Measurements from ENCODE around the gene ATXN7L1. TPM values are rescaled to one million over a fixed set of nuclear protein-coding genes. Genes with fewer than 3 reads are reported as not detected.
"Not testable (repeated sequence)": the region's sequence is repeated elsewhere in the genome, so short reads cannot be mapped to it uniquely, and the experiment has no call there.

Gene ATXN7L1
- total RNA-seq, 1 donor from 2014 or later = 7.6 TPM

DNA sequence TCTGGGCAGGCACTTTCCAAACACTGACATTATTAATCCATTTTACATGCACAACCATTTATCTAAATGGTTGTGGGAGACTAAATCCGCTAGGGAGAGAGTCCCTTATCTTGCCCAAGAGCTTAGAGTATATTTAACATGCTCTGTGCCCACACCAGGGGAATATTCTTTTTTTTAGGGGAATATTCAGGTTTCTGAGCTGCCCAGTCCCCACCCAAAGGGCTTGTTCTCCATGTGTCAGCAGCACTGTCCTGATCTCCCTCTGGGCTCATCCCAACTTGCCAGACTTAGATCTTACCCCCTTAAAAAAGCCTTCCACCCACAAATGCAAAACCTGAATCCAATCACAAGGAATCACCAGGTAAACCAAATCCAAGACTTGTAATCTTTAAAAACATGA lies 132.1 kb downstream of the ATXN7L1 start:
- DNase-seq (ENCODE audit: low read depth) = no peak

DNA sequence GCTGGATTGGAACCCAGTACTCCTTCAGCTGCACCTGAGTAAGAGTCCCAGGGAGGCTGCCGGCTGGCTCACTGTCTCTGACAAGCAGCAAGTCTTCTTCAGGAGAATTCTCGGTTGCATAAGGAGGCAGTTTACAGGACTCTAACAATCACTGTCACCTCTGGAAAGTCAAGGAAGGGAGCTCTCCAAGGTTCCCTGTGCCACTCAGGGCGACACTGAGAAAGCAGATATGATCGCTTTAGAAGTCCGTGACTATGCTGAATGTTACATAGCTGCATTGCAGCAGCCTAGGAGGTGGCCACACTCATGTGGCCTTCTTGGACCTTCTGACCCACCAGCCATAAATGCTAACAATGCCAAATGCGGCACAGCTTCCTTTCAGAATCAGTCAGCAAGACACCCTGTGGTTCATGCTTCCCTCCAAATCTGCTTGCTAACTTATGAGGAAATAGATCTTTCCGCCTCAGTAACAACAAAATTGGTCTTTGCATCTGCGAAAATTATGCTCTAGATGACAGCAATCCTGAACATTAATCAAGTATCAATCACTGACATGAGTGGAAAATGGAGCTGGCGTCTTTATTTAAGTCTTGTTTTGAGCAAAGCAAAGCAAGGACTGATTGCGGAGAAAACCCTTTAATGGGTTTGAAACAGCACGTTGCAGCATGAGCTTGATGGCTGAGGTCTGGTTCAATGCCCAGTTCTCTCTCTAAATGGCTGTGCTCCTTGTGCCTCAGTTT lies 132.9 kb downstream of the ATXN7L1 start:
- no peak for DNase-seq (ENCODE audit: low read depth)

DNA sequence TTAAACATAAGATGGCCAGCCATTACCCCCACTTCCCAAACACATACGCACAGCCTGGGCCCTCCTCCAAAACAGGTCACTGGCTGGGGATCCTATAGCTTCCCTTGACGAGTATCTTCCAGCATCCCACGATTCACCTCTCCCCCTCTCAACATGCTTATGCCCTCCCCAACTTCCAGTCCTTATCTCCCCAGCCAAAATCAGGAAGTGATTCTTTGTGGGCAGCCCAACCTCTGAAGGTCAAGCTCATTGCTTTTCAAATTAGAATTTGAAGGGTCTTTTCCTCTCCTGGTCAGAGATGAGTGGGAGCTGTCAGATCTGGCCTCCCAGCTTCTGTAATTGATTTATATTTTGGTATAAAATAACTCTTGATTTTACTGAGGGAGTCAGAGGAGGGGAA lies 133.6 kb downstream of the ATXN7L1 start:
- no peak for DNase-seq (ENCODE audit: low read depth)

GRCh38 chr7:105741982-105742381 lies 134.4 kb downstream of the ATXN7L1 start:
- DNase-seq (ENCODE audit: low read depth) = no peak

DNA sequence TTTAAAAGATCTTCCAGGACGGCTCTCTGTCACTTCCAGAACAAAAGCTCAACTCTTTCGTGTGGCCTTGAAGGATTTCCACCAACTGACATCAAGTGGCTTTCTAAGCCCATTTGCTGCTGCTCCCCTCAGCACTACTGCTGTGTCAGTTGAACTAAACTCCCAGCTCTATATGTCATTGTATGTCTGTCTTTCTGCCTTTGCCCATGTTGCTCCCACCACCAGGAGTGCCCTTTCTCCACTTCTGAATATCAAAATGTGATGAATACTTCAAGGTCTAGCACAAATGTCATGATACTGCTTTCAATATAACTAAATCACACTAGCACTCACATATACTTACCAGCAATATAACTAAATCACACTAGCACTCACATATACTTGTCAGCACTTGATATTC lies 138.3 kb downstream of the ATXN7L1 start:
- DNase-seq (ENCODE audit: low read depth) = no peak

- no peak for DNase-seq (ENCODE audit: low read depth)
Measured at GRCh38 chr7:105734233-105734632, 142.2 kb downstream of the ATXN7L1 start.

- no peak for DNase-seq (ENCODE audit: low read depth)
Measured at GRCh38 chr7:105731042-105731441, 145.4 kb downstream of the ATXN7L1 start.

- no peak for DNase-seq (ENCODE audit: low read depth)
Measured at GRCh38 chr7:105728028-105728427, 148.4 kb downstream of the ATXN7L1 start.

- no peak for DNase-seq (ENCODE audit: low read depth)
Measured at GRCh38 chr7:105724688-105725087, 151.7 kb downstream of the ATXN7L1 start.

DNA sequence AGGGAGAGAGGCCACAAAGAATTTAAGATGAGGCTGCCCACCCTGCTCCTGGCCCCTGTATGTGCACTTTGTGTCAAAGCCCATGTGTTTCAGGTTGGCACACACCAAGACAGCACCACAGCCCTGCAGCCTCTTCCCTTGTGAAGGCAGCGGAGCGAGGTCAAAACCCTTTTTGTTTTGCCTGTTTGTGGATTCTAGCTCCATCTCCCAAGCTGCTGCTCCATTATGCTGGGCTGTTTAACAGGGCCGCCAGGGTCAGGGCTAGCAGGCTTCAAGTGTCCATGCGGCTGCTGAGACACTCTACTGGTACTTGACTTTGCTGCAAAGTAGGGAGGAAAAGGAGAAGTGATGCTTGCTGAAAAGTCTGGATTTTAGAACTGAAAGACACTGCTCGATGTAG lies 152.8 kb downstream of the ATXN7L1 start:
- DNase-seq (ENCODE audit: low read depth) = no peak

- DNase-seq (ENCODE audit: low read depth) = no peak
Measured at GRCh38 chr7:105721571-105722104, 154.8 kb downstream of the ATXN7L1 start.

GRCh38 chr7:105719919-105720318 lies 156.5 kb downstream of the ATXN7L1 start:
- DNase-seq (ENCODE audit: low read depth) = no peak

GRCh38 chr7:105719395-105719794 lies 157.0 kb downstream of the ATXN7L1 start:
- no peak for DNase-seq (ENCODE audit: low read depth)

DNA sequence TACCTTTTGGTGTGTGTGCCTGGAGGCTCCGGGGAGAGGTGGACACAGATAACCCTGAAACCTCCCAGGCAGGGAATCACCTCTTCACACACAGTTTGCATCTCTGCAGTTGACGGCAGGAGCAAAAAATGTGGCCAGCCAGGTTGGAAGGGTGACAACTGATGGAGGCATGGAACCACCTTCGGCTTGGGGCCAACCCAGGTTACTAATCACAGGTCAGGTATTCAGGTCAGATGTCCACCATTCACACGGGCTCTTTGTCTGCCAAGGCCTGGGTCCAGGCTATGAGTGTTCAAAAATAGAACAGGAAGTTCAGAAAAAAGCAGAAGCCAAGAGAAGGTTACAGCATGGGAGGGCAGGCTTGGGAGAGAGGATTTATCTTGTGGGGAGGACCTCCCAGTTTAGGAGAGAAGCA lies 157.9 kb downstream of the ATXN7L1 start:
- DNase-seq (ENCODE audit: low read depth) = peak; percentile 7

- no peak for DNase-seq (ENCODE audit: low read depth)
Measured at GRCh38 chr7:105715528-105715927, 160.9 kb downstream of the ATXN7L1 start.

GRCh38 chr7:105713488-105714465 lies 162.6 kb downstream of the ATXN7L1 start:
- DNase-seq (ENCODE audit: low read depth) = no peak

GRCh38 chr7:105712877-105713276 lies 163.5 kb downstream of the ATXN7L1 start:
- no peak for DNase-seq (ENCODE audit: low read depth)

GRCh38 chr7:105711726-105712402 lies 164.5 kb downstream of the ATXN7L1 start:
- DNase-seq (ENCODE audit: low read depth) = no peak

DNA sequence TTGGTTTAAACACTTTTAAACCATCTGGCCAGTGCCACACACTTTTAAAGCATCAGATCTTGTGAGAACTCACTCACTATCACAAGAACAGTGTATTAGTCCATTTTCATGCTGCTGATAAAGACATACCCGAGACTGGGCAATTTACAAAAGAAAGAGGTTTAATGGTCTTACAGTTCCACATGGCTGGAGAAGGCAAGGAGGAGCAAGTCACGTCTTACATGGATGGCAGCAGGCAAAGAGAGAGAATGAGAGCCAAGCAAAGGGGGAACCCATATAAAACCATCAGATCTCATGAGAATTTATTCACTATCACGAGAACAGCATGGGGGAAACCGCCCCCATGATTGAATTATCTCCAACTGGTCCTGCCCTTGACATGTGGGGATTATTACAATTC lies 165.7 kb downstream of the ATXN7L1 start:
- DNase-seq (ENCODE audit: low read depth) = not testable (repeated sequence)

DNA sequence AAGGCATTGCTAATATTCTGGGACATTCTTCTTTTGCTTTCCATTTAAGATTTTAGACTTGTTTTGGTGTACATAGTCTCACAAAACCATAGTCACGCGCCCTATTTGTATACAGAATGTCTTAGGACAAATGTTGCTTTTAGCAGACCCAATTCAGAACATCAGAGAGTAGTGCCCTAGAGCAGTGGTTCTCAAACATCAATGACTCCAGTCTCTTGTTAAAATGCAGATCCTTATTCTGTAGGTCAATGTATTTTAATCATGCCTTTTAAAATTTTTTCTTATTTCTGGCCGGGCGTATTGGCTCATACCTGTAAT lies 167.7 kb downstream of the ATXN7L1 start:
- no peak for DNase-seq (ENCODE audit: low read depth)

DNA sequence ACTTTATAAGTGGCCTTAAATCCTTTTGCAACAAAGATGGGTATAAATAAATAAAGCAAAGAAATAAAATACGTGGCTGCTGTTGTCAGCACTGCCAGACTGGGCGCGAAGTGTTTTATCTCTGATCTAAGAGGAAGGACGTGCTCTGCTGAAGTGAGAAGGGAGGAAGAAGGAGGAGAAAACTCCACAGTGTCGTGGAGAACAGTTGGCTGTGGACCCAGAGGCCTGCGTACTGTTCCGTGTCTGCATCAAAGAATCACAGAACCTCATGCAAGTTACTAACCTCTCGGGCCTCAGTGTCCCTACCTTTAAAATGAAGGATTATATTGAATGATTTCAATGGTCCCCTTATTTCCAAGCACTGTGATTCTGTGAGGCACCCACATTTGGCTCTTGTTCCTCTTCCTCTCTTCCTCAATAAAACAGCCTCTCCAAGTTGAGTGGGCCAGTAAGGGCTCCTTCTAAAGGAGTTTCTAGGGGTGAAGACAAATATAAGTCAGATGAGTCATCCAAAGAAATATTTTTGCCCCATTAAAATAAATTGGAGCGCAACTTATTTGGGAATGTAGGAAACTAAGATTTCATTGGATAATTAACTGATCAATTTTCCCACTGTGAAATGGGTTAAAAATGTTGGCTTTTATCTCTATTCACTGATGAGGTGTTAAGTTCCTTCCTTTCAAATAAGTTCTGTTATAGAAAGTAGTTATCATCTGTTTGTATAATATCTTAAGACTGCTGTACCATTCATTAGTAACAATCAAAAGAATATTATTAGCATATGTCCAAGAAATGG lies 168.2 kb downstream of the ATXN7L1 start:
- no peak for DNase-seq (ENCODE audit: low read depth)

Measured in renal cortical epithelial cell (primary cell).